Activated T-helper 1 cell treated with anti-CD3 and anti-CD28 coated beads, Interleukin-2, amount 50 U/mL, for 16 hours (primary cell): Measurements from ENCODE around the gene EIF4ENIF1.
"Not testable (repeated sequence)": the region's sequence is repeated elsewhere in the genome, so short reads cannot be mapped to it uniquely, and the experiment has no call there.

Source experiments
- DNase-seq, 2 donors: peaks; one replicate each; pipeline ENCODE4 v3.0.0-alpha.2; 2020; ENCODE audit warnings: low read depth in 1 of 2, low spot score in 1 of 2

EIF4ENIF1 gene

DNA sequence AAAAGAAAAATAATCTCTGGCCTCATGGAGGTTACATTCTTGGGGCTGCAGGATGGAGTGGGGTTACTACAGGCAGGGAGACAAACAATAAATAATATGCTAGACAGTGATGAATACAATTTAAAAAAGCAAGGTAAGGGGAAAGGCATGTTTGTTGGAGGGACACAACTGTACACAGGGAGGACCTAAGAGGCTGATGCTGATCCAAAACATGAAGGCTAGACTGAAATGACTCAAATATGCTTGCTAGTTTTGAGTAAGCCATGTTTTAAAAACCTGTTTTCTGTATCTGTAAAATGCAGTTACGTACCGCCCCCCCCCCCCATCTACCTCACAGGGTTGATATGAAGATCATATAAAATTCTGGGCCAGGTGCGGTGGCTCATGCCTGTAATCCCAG lies 44.0 kb downstream of the EIF4ENIF1 start:
- no peak for DNase-seq

DNA sequence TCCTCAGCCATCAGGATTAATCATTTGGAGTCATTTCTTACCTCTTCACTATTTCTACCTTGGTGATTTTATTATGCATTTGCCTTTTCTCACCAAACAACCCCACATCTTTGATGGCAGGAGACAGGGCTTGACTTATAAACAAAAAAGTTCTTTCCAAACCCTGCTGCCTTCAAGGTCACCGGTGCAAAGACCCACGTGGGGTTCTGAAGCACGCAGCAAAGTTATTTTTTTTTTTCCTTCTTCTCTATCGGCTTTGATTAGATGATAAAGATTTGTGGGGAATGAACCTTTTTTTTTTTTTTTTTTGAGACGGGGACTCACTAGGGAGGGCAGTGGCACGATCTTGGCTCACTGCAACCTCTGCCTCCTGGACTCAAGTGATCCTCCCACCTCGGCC lies 46.1 kb downstream of the EIF4ENIF1 start:
- no peak for DNase-seq

DNA sequence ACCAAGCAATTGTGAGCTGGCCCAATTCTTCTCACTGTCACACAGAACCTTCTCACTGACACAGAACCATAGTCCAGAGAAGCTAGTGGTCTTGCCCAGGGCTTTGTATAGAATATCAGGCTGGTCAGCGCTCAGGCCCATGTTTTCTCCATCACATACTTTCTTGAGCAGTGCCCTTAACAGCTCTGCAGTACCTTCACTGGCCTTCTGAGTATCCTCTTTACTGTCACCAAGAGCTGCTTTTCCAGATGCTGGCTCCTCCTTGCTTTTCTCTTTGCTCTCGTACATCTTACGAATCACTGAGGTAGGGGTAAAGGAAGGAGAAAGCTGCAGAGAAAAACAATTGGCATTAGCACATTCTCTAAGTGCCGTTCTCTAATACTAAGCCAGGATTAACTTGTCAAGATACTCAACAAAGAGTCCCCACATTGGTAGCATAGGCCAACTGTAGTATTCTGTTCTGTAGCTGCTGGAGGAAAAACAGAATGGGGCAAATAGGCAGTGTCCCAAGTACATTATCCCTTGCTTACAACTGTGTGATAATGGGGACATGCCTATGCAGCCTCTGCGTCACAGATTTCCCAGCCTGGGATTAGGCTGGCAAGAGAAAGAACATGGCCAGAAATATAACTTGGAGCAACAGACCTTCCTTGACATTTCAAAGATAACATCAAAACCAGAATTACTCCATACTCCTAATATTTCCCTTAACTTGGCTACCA lies 46.7 kb downstream of the EIF4ENIF1 start:
- no peak for DNase-seq

DNA sequence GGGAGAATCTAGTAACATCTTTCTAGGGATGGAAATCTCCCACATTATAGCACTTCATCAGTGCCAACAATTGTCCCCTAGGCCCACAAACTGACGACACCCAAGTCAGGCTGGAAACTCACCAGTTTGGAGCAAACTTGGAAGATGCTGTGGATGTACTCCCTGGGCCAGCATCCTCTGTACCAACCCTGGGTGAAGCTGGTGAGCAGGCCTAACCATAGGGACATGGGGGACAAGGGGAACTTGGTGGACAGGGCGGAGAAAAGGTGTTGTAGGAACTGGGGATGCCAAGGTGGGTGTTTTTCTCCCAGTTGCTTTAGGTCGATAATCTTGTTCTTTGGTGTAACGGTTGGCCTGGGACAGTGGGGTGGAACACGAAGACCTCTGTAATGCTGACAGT lies 48.0 kb downstream of the EIF4ENIF1 start:
- no peak for DNase-seq

DNA sequence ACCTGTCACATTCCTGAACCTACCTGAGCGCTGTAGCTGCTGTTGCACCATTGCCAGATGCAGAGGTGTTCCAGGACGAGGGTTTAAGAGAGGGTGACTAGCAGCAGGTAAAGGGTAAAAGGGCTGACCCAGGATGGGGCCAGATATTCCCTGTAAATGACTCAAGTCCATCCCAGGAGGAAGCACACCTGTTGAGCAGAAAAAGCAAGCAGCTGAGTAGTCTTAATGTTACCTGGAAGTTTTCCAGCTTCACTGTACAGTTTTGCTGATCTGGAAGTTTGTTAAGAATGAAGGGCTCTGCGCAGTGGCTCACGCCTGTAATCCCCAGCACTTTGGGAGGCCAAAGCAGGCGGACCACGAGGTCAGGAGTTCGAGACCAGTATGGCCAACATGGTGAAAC lies 49.0 kb downstream of the EIF4ENIF1 start:
- no peak for DNase-seq

DNA sequence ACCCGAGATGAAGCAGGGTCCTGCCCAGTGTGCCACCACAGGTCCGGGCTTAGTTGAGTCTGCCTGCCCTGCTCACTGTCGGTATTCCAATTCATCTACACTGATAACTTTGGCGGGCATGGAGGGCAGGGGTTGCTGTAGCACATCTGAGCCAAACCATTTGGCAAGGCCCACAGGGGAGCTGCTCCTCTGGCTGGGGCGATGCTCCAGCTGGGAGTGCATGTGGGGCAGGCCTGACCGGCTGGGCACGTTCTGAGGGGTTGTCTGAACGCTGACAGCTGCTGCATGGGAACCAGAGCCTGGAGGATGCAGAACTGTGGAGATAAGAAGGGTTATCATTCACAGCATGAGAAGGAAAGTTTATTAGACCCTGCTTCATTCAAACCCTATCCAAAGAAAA lies 49.8 kb downstream of the EIF4ENIF1 start:
- no peak for DNase-seq

DNA sequence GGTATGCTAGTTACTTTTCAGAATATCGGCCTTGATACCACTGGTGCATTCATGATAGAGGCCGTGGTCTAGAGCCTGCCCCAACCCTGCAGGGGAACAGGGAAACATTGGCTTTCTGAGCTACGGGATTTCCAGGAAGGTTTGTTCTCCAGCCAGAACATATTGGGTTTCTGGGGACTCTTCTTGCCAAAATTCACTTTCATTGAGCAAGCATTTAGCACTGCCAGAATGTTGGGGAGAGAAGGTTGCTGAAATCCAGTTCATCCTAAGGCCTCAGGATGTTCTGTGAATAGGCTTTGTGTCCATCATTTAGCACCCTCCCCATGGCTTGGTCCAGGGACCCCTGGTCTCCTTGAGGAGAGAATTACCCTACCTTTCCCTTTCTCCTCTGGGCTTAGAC lies 53.5 kb downstream of the EIF4ENIF1 start:
- DNase-seq = no peak

DNA sequence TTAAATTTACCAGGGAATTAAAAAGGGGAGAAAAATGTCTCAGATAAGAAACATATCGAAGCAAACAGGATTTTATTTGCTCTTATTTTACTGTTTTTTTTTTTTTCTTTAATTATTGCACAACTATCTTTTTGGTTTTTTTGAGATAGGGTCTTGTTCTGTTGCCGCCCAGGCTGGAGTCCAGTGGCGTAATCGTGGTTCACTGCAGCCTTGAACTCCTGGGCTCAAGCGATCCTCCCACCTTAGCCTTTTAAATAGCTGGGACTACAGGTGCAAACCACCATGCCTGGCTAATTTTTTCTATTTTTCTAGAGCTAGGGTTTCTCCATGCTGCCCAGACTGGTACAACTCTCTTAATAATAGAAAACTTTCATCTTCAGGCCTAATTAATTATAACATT lies 57.7 kb downstream of the EIF4ENIF1 start:
- no peak for DNase-seq

DNA sequence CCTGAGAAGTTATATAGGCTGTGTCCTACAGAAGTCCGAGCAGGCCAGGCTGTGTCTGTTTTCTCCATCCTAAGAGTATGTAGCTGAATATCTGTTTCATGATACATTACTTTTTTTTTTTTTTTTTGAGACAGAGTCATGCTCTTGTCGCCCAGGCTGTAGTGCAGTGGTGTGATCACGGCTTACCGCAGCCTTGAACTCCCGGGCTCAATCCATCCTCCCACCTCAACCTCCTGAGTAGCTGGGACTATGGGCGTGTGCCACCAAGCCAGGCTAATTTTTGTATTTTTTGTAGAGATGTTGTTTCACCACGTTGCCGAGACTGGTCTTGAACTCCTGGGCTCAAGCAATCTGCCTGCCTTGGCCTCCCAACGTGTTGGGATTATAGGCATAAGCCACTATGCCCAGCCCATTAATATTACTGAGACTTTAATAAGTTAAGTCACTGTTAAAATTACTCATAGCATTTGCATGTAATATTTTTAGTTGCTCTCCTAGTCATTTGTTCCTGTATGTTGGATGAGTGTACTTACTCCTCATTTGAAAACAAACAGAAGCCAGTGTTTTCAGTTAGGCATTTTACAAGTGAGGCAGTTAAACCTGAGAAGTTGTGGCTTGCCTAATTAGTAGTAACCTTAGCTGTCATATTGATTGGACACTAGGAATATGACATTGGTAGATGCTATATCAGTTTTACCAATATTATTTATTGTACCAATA lies 64.2 kb downstream of the EIF4ENIF1 start:
- DNase-seq = no peak

DNA sequence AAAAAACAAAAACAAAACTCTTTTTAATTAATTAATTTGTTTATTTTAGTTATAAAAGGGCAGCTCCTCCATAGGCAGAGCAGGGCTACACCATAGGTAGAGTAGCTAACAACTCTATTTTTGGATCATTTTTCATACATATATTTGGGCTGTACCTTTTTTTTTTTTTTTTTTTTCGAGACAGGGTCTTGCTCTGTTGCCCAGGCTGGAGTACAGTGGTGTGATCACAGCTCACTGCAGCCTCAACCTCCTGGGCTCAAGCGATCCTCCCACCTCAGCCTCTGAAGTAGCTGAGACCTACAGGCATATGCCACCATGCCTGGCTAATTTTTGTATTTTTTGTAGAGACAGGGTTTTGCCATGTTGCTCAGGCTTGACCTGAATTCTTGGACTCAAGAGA lies 87.3 kb downstream of the EIF4ENIF1 start:
- not testable (repeated sequence) for DNase-seq

DNA sequence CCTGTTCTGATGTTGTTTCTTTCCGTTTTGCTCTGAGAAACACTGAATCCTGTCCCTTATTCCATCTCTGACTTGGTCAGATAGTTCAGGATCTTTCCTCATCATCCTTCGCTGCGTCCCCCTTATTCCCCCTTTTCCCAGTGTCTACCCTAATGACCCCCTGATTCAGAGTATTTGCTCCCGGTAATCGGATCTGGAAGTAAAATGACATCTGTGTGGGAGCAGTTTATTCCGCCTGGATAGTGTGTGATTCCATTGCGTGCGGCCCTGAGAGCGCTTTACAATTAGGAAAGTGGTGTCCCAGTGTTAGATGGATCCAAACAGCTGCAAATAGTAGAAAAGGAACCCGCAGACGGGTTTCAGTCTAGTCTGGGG lies 89.6 kb downstream of the EIF4ENIF1 start:
- DNase-seq = no peak

DNA sequence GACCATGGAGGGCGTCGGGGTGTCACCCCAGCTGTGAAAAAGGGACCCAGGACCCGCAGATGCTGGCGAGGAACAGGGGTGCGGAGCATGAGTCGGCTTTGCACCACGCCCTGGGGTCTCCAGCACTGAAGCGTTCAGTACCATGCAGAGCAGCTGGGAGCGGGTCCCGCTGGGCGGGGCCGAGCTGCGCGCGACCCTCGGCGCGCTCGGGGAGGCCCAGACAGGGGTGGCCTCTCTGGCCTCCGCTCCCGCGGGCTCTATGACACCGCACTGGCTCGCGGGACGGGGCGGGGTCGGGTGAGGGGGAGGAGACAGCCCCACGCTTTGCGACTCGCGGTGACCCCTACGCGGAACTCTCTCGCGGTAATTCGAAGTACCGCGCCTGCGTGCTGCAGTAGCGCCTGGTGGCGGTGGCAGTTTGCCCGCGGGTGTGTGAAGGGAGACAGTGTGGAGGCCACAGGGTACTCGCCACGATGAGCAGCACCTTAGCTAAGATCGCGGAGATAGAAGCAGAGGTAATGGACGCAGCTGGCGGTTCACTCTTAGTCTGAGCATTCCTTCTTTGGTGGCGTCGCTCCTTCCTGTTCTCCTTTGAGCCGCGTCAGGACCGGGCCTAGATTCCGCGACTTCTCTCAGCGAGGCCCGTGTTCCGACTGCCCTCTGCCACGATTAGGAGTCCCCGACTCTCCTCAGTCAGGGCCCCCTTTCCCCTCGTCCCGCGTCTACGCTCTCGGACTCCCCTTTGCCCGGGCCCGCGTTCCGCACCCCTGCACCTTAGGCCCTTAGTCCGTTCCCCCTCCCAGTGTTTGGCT lies 90.2 kb downstream of the EIF4ENIF1 start, which contains the start of gene DRG1:
Gene DRG1, plus strand, starts transcription at position 394 of the 812 bp plus-strand sequence. Its CDS starts 80 bp downstream, at position 474.
- peak; percentile 93 to 94 for DNase-seq

DNA sequence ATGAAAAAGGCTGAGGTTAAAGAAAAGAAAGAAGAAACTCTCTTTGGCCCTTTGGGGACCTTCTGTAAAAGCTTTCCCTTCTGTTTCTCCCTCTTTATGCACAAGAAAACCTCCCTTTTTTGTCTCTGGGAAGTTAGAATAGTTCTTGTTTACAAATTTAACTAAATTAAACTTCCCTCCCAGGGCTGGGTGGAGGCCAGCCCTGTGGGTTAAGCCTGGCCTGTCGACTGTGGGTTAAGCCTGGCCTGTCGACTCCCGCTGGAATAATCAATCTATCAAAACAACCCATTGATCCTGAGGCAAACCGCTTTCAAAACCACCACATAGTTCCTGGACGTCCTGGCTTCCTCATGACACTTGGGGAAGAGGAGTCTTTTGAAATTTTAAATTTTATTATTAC lies 91.4 kb downstream of the EIF4ENIF1 start:
- no peak for DNase-seq

DNA sequence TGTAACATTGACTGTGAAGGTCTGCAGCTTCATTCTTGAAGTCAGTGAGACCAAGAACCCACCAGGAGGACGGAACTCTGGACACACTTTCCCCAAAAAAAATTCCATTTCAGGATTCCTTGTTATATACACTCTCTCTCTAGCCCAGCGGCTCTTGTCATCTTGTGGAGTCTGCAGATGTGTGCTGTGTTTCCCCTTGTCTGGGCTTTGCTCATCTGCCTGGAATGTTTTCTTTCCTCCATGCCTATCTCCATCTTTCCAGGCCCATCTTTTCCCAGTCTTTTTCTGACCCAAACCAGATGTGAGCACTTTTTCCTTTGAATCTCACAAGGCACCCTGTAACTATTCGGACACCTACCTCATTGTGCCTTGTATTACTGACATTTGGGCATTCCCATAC lies 95.3 kb downstream of the EIF4ENIF1 start:
- DNase-seq = no peak

DNA sequence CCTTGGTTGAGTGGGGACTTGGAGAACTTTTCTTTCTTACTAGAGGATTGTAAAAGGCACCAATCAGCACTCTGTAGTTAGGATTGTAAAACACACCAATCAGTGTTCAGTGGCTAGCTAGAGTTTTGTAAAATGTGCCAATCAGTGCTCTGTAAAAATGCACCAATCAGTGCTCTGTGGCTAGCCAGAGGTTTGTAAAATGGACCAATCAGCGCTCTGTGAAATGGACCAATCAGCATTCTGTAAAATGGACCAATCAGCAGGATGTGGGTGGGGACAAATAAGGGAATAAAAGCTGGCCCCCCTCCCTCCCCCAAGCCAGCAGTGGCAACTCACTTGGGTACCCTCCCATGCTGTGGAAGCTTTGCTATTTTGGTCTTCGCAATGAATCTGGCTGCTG lies 95.7 kb downstream of the EIF4ENIF1 start:
- DNase-seq = no peak
